Measurements from ENCODE around the gene CNTNAP2. TPM values are rescaled to one million over a fixed set of nuclear protein-coding genes. Genes with fewer than 3 reads are reported as not detected.

The CNTNAP2 gene
- total RNA-seq, 4 donors from 2014 or later = 0.91 to 16.0 TPM; not detected in 2

DNA sequence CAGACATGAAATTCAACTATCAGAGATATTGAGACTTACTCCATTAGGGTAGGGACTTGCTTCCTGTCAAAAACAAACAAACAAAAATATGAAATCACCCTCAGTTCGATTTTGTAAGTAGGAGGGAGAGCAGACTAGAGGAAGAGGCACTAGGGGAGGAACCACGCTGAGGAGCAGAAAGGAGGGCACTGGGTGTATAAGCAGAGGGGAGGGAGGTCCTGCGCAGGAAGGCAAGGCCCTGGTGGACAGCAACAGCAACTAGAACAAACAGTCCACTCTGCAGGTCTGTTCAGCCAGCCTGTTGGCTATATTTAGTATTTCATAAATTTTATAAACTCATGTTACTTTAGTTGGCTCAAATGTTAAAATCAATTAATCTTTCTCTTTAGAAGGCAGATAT, 1536.9 kb downstream of the CNTNAP2 start:
- H3K9me3 ChIP-seq = no peaks in the 10 kb centered on the region
- H3K27ac ChIP-seq = no peak overlapping the region
- intact Hi-C loops (cut with DNase I; ENCODE audit: low total_unique reads) = no loop called here
- no peaks in the 10 kb centered on the region for H3K27me3 ChIP-seq
- no peak overlapping the region for H3K4me3 ChIP-seq
- TF ChIP-seq, protein P1, sequence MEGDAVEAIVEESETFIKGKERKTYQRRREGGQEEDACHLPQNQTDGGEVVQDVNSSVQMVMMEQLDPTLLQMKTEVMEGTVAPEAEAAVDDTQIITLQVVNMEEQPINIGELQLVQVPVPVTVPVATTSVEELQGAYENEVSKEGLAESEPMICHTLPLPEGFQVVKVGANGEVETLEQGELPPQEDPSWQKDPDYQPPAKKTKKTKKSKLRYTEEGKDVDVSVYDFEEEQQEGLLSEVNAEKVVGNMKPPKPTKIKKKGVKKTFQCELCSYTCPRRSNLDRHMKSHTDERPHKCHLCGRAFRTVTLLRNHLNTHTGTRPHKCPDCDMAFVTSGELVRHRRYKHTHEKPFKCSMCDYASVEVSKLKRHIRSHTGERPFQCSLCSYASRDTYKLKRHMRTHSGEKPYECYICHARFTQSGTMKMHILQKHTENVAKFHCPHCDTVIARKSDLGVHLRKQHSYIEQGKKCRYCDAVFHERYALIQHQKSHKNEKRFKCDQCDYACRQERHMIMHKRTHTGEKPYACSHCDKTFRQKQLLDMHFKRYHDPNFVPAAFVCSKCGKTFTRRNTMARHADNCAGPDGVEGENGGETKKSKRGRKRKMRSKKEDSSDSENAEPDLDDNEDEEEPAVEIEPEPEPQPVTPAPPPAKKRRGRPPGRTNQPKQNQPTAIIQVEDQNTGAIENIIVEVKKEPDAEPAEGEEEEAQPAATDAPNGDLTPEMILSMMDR (IDR thresholded peaks at IDR 0.05) = no peak
- no peak for TF ChIP-seq POLR2A (IDR thresholded peaks at IDR 0.05)
- DNase-seq = no peak
- no peaks in the 10 kb centered on the region for H3K36me3 ChIP-seq
- no peaks in the 10 kb centered on the region for H3K4me1 ChIP-seq

GRCh38 chr7:147658392-147658967, 1541.9 kb downstream of the CNTNAP2 start:
- H3K36me3 ChIP-seq = no peaks in the 10 kb centered on the region
- no peak overlapping the region for H3K4me3 ChIP-seq
- no peak for TF ChIP-seq POLR2A (IDR thresholded peaks at IDR 0.05)
- TF ChIP-seq, protein P1 (IDR thresholded peaks at IDR 0.05) = no peak
- H3K27me3 ChIP-seq = no peaks in the 10 kb centered on the region
- no peaks in the 10 kb centered on the region for H3K4me1 ChIP-seq
- DNase-seq = no peak
- H3K27ac ChIP-seq = no peak overlapping the region
- intact Hi-C loops (cut with DNase I; ENCODE audit: low total_unique reads) = no loop called here
- H3K9me3 ChIP-seq = no peaks in the 10 kb centered on the region

DNA sequence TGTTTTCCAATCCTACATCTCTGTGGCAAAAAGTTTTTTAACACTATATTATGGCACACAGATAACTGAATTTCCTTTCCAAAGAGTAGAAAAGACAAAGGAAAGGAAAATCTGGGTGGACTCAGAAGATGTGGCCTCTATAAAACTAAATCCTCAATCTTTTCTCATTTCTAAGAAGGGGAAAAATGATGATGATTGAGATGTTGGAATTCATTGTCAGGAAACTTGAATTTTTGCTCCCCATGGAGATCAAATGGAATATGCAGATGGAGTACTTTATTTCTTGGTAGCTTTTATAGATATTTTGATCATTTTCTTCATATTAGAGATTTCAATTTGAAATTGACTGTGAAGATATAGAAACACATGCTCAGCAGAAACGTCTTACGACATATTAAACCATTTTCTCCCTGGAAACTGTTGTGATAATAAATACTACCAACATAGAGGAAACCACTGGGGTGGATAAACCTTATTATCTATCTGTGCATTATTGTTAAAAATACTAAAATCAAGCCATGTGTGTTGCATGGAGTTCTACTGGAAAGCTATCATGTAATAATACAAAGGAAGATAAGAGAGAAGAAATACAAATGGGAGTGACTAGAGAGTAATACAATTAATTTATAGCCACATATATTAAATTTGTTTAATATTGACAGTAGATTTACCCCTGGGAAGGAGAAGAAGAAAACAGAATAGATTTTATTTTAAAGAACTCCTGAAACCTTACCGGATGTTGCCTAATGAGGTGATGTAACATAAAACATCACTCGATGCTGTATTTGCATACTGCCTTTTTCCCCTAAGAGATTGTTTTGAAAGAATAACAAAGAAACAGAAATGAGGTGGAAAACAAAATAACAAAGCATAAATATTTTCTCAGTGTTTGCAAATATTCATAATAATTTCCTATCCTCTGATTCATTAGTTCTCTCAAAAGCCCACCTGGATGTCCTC, 1542.7 kb downstream of the CNTNAP2 start:
- intact Hi-C loops (cut with DNase I; ENCODE audit: low total_unique reads) = no loop called here
- TF ChIP-seq, protein P1 (IDR thresholded peaks at IDR 0.05) = no peak
- TF ChIP-seq POLR2A (IDR thresholded peaks at IDR 0.05) = no peak

DNA sequence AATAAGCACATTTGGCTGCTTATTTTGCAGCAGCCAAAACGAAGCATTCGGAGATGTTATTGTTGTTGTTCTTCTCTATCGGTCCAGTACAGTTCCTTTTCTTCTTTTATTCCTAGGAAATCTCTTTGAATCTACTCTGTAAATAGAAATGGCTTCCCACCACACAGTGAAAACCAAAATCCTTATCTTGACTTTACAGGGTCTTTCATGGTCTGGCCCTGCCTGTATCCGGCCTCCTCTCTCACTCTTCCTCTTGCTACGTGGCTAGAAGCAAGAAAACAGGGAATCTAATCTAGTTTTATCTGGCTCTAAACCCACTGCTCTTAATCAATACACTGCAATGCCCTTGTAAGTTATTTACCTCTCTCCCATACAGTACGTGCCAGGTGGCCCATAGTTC, 1547.9 kb downstream of the CNTNAP2 start:
- Histone ChIP-seq H3K27ac (no peak overlapping the region), H3K4me3 (no peak overlapping the region), H3K4me1 (no peaks in the 10 kb centered on the region), H3K36me3 (no peaks in the 10 kb centered on the region), H3K9me3 (no peaks in the 10 kb centered on the region), H3K27me3 (no peaks in the 10 kb centered on the region)
- no peak for TF ChIP-seq POLR2A (IDR thresholded peaks at IDR 0.05)
- TF ChIP-seq, protein P1 (IDR thresholded peaks at IDR 0.05) = no peak
- intact Hi-C loops (cut with DNase I; ENCODE audit: low total_unique reads) = no loop called here
- no peak for DNase-seq

More for the DNA sequence above, 1542.7 kb downstream of the CNTNAP2 start:
- no peak overlapping the region for H3K27ac ChIP-seq
- no peak for DNase-seq
- no peaks in the 10 kb centered on the region for H3K36me3 ChIP-seq
- no peaks in the 10 kb centered on the region for H3K9me3 ChIP-seq
- H3K27me3 ChIP-seq = no peaks in the 10 kb centered on the region
- no peaks in the 10 kb centered on the region for H3K4me1 ChIP-seq
- H3K4me3 ChIP-seq = no peak overlapping the region

GRCh38 chr7:147670759-147671158, 1554.2 kb downstream of the CNTNAP2 start:
- TF ChIP-seq, protein P1 (IDR thresholded peaks at IDR 0.05) = no peak
- TF ChIP-seq POLR2A (IDR thresholded peaks at IDR 0.05) = no peak
- intact Hi-C loops (cut with DNase I; ENCODE audit: low total_unique reads) = no loop called here
- DNase-seq = no peak
- no peaks in the 10 kb centered on the region for H3K36me3 ChIP-seq
- no peak overlapping the region for H3K4me3 ChIP-seq
- H3K27ac ChIP-seq = no peak overlapping the region
- no peaks in the 10 kb centered on the region for H3K27me3 ChIP-seq
- no peaks in the 10 kb centered on the region for H3K9me3 ChIP-seq
- no peaks in the 10 kb centered on the region for H3K4me1 ChIP-seq

All from uterus (tissue), 4 donors.